GM12878 (cell line): ENCODE results near the gene MYBPHL. TPM values are rescaled to one million over a fixed set of nuclear protein-coding genes. Genes with fewer than 3 reads are reported as not detected.
A peak's percentile ranks its signal among the peaks of the same experiment; 100 is the strongest.

ENCODE experiments used
- BHLHE40 ChIP-seq, 2 experiments: fragments of 450-650 bp in 1 of 2; IDR thresholded peaks; 2 replicates each; pipeline ENCODE4 v1.6.1; 2011 to 2017; ENCODE audit warnings: low read depth in 2 of 2, borderline replicate concordance in 1 of 2, improper control_type of control experiment in 1 of 2, low read length in 1 of 2, mild to moderate bottlenecking in 1 of 2
- CBX5 ChIP-seq: sonication (generic); IDR thresholded peaks from 2 replicates; pipeline ENCODE4 v1.6.1; 2016; ENCODE audit warnings: low read depth, moderate library complexity, mild to moderate bottlenecking, inconsistent platforms
- CREM ChIP-seq: IDR thresholded peaks from 2 replicates; pipeline ENCODE4 v1.6.1; 2014; ENCODE audit warnings: antibody characterized with exemption, low read depth
- CTCF ChIP-seq, 3 experiments: IDR thresholded peaks in 2 of 3; conservative IDR thresholded peaks in 1 of 3; 2 replicates each; pipeline ENCODE4 v1.5.1; 2011; ENCODE audit warnings: low read depth in 3 of 3, low read length in 3 of 3, mild to moderate bottlenecking in 3 of 3, control low read depth in 2 of 3, moderate library complexity in 2 of 3, inconsistent platforms in 1 of 3, mixed read lengths in 1 of 3; ENCODE audit not compliant: control insufficient read depth in 2 of 3, insufficient read depth in 1 of 3; ENCODE audit errors: extremely low read depth in 1 of 3
- EP300 ChIP-seq, 2 experiments: fragments of 150-350 bp in 1 of 2; IDR thresholded peaks; 2 replicates each; pipeline ENCODE4 v1.6.1; 2011 to 2012; ENCODE audit warnings: low read depth in 2 of 2, low read length in 2 of 2, borderline replicate concordance in 1 of 2, improper control_type of control experiment in 1 of 2, inconsistent platforms in 1 of 2; ENCODE audit not compliant: control insufficient read depth in 1 of 2
- FOXM1 ChIP-seq: IDR thresholded peaks from 2 replicates; pipeline ENCODE4 v1.6.1; 2012; ENCODE audit warnings: low read depth, mild to moderate bottlenecking, inconsistent platforms, low read length, moderate library complexity
- GABPA ChIP-seq: IDR thresholded peaks from 2 replicates; pipeline ENCODE4 v1.6.1; 2014; ENCODE audit warnings: antibody characterized with exemption, low read depth, mild to moderate bottlenecking, inconsistent platforms
- HCFC1 ChIP-seq: fragments of 150-350 bp; IDR thresholded peaks from 2 replicates; pipeline ENCODE4 v1.6.1; 2014; ENCODE audit warnings: low read length
- HDAC6 ChIP-seq: fragments of 200-600 bp; sonication (generic); IDR thresholded peaks from one replicate; pipeline ENCODE4 v1.8.0; 2017; ENCODE audit warnings: antibody characterized with exemption; ENCODE audit not compliant: unreplicated experiment
- JUNB ChIP-seq: IDR thresholded peaks from 2 replicates; pipeline ENCODE4 v1.6.1; 2016; ENCODE audit warnings: antibody characterized with exemption, mild to moderate bottlenecking
- JUND ChIP-seq: IDR thresholded peaks from 2 replicates; pipeline ENCODE4 v1.6.1; 2012; ENCODE audit warnings: low read depth, mild to moderate bottlenecking, low read length, improper control_type of control experiment, moderate library complexity
- KDM1A ChIP-seq: fragments of 200-600 bp; sonication (generic); IDR thresholded peaks from 2 replicates; pipeline ENCODE4 v1.6.1; 2016; ENCODE audit warnings: borderline replicate concordance
- KLF5 ChIP-seq: fragments of 450-650 bp; IDR thresholded peaks from 2 replicates; pipeline ENCODE4 v1.6.1; 2014; ENCODE audit warnings: mild to moderate bottlenecking; ENCODE audit not compliant: partially characterized antibody
- MEF2B ChIP-seq: fragments of 450-650 bp; IDR thresholded peaks from 2 replicates; pipeline ENCODE4 v1.6.1; 2018; ENCODE audit warnings: mild to moderate bottlenecking, moderate library complexity; ENCODE audit not compliant: partially characterized antibody, poor library complexity, severe bottlenecking
- MTA3 ChIP-seq: IDR thresholded peaks from 2 replicates; pipeline ENCODE4 v1.6.1; 2012; ENCODE audit warnings: low read length, inconsistent platforms, borderline replicate concordance
- MYC ChIP-seq: IDR thresholded peaks from 2 replicates; pipeline ENCODE4 v1.6.1; 2011; ENCODE audit warnings: mild to moderate bottlenecking, low read length, moderate library complexity, inconsistent platforms; ENCODE audit not compliant: insufficient read depth, insufficient replicate concordance, insufficient read length, severe bottlenecking
- POLR2AphosphoS5 ChIP-seq: IDR thresholded peaks from 2 replicates; pipeline ENCODE4 v1.6.1; 2011; ENCODE audit warnings: mild to moderate bottlenecking, low read length, inconsistent platforms
- POU2F2 ChIP-seq: IDR thresholded peaks from 3 replicates; pipeline ENCODE4 v1.6.1; 2011; ENCODE audit warnings: low read depth, mild to moderate bottlenecking, low read length, borderline replicate concordance
- RELA ChIP-seq: fragments of 450-650 bp; IDR thresholded peaks from 2 replicates; pipeline ENCODE4 v1.8.0; 2014; ENCODE audit warnings: borderline replicate concordance; ENCODE audit not compliant: partially characterized antibody
- YY1 ChIP-seq: IDR thresholded peaks from 2 replicates; pipeline ENCODE4 v1.6.1; 2011; ENCODE audit warnings: low read depth, mild to moderate bottlenecking, low read length
- polyA plus RNA-seq, 11 experiments: library from polyadenylated mRNA; depleted of rRNA in 4 of 11; unstranded in 6 of 11; stranded (reverse) in 5 of 11; fragments of >200 nt; fragmentation: Nextera tagmentation in 4 of 11; fragmentation: Illumina TruSeq in 1 of 11; extraction: Ambion mirVana in 4 of 11; extraction: Trizol in 1 of 11; gene quantifications; 1 replicate in 1 of 11; 2 replicates in 10 of 11; pipeline versions ENCODE4 v1.2.1 to v1.2.3, GENCODE V29; 2011 to 2016; ENCODE audit warnings: inconsistent platforms in 2 of 11, missing spikeins in 2 of 11, low read depth in 1 of 11
- total RNA-seq, 4 experiments: library from RNA; depleted of rRNA in 3 of 4; stranded (reverse); fragments of >200 nt in 3 of 4; fragmentation: Illumina TruSeq in 1 of 4; extraction: Trizol in 1 of 4; gene quantifications; 2 replicates each; pipeline versions ENCODE4 v1.2.1 to v1.2.3, GENCODE V29; 2013 to 2021
- TF ChIP-seq, protein P1 (sequence below): fragments of 450-650 bp; formaldehyde crosslinking; IDR thresholded peaks from 2 replicates; pipeline ENCODE4 v1.4.0; 2020; ENCODE audit warnings: mild to moderate bottlenecking, moderate library complexity
- TF ChIP-seq, protein P2 (sequence below): fragments of 450-650 bp; IDR thresholded peaks from 2 replicates; pipeline ENCODE4 v1.6.1; 2017; ENCODE audit warnings: mild to moderate bottlenecking

Gene MYBPHL
- total and polyA plus RNA-seq, 10 of the 15 experiments (the other 5 are each of a cell fraction or from before 2014, with no cell fraction given): 0.16 to 0.75 (median 0.54) TPM; not detected in 7

DNA sequence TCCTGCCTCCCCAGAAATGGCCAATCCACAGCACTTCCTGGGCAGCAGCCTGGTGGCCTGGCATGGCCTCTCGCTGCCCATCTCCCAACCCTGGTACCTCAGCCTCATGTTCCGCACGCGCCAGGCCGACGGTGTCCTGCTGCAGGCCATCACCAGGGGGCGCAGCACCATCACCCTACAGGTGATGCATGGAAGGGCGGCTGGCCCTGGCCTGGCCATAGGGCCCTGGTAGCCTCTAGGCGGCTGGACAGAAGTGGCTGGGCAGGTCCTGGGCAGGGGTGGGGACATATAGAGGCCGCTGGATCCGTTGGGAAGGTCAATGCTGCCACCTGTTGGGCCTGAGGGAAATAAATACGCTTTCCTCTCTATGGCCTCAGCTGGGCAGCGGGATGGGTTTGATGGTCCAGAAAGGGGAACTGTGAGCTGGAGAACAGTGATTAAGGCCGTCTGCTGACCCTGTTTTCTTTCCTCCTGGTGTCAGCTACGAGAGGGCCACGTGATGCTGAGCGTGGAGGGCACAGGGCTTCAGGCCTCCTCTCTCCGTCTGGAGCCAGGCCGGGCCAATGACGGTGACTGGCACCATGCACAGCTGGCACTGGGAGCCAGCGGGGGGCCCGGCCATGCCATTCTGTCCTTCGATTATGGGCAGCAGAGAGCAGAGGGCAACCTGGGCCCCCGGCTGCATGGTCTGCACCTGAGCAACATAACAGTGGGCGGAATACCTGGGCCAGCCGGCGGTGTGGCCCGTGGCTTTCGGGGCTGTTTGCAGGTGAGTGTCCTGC, 43.0 kb downstream of the MYBPHL start (continued):
- no peak for TF ChIP-seq MYC
- no peak for TF ChIP-seq JUND
- TF ChIP-seq MEF2B: no peak
- no peak for TF ChIP-seq FOXM1
- TF ChIP-seq, protein P1, sequence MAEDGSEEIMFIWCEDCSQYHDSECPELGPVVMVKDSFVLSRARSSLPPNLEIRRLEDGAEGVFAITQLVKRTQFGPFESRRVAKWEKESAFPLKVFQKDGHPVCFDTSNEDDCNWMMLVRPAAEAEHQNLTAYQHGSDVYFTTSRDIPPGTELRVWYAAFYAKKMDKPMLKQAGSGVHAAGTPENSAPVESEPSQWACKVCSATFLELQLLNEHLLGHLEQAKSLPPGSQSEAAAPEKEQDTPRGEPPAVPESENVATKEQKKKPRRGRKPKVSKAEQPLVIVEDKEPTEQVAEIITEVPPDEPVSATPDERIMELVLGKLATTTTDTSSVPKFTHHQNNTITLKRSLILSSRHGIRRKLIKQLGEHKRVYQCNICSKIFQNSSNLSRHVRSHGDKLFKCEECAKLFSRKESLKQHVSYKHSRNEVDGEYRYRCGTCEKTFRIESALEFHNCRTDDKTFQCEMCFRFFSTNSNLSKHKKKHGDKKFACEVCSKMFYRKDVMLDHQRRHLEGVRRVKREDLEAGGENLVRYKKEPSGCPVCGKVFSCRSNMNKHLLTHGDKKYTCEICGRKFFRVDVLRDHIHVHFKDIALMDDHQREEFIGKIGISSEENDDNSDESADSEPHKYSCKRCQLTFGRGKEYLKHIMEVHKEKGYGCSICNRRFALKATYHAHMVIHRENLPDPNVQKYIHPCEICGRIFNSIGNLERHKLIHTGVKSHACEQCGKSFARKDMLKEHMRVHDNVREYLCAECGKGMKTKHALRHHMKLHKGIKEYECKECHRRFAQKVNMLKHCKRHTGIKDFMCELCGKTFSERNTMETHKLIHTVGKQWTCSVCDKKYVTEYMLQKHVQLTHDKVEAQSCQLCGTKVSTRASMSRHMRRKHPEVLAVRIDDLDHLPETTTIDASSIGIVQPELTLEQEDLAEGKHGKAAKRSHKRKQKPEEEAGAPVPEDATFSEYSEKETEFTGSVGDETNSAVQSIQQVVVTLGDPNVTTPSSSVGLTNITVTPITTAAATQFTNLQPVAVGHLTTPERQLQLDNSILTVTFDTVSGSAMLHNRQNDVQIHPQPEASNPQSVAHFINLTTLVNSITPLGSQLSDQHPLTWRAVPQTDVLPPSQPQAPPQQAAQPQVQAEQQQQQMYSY: no peak
- TF ChIP-seq CREM: peak; percentile 35; the same call in 1 of the 2 replicates
- no peak for TF ChIP-seq RELA
- no peak for TF ChIP-seq EP300 (IDR thresholded peaks at IDR 0.05; ENCODE audit: borderline replicate concordance in 1 of 2, control insufficient read depth in 1 of 2, low read depth in 2 of 2, low read length in 2 of 2)
- TF ChIP-seq HDAC6: no peak
- no peak for TF ChIP-seq POLR2AphosphoS5
- no peak for TF ChIP-seq JUNB
- no peak for TF ChIP-seq GABPA
- TF ChIP-seq KLF5: no peak
- peak; percentile 89 to 99 (median 96) for TF ChIP-seq CTCF (IDR thresholded peaks at IDR 0.05 in 2 of 3, conservative IDR thresholded peaks at IDR 0.05 in 1 of 3; ENCODE audit: control insufficient read depth in 2 of 3, extremely low read depth in 1 of 3, insufficient read depth in 1 of 3, low read depth in 3 of 3, low read length in 3 of 3)
- TF ChIP-seq CBX5: no peak
- TF ChIP-seq MTA3: no peak
- TF ChIP-seq, protein P2, sequence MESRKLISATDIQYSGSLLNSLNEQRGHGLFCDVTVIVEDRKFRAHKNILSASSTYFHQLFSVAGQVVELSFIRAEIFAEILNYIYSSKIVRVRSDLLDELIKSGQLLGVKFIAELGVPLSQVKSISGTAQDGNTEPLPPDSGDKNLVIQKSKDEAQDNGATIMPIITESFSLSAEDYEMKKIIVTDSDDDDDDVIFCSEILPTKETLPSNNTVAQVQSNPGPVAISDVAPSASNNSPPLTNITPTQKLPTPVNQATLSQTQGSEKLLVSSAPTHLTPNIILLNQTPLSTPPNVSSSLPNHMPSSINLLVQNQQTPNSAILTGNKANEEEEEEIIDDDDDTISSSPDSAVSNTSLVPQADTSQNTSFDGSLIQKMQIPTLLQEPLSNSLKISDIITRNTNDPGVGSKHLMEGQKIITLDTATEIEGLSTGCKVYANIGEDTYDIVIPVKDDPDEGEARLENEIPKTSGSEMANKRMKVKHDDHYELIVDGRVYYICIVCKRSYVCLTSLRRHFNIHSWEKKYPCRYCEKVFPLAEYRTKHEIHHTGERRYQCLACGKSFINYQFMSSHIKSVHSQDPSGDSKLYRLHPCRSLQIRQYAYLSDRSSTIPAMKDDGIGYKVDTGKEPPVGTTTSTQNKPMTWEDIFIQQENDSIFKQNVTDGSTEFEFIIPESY: peak; percentile 97
- no peak for TF ChIP-seq KDM1A
- peak; percentile 76 to 80; a peak in 3 of 4 replicates for TF ChIP-seq BHLHE40 (IDR thresholded peaks at IDR 0.05; ENCODE audit: borderline replicate concordance in 1 of 2, low read depth in 2 of 2, low read length in 1 of 2)
- peak; percentile 82 for TF ChIP-seq YY1
- TF ChIP-seq HCFC1: no peak
- TF ChIP-seq POU2F2: no peak
